NCI-H446 (cell line): Measurements from ENCODE around the gene ADAD1.
"Not testable (repeated sequence)": the region's sequence is repeated elsewhere in the genome, so short reads cannot be mapped to it uniquely, and the experiment has no call there.

Experiments
- DNase-seq, 2 experiments: peaks; one replicate each; lab custom pipeline; 2025; lab: John Stamatoyannopoulos, UW

Gene ADAD1

DNA sequence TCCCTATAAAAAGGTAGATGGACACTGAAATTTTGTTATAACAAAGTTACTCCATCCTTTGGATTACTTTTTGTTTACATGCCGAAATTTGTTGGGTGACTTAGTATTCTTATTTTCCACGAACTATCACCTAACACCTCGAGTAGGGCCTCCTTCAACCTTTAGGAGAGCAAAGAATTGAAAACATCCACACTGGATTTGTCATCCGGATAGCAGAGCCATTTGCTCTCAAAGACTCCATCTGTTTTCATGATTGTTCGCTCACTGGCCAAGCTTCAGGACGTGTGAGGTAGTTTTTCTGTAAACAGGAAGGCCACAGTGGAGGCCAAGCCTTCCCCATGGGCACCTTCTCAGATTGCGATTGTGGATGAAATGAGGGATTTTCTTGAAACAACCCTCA, at the start of gene ADAD1:
Gene ADAD1 (plus strand): TSS at position 301 of the 400 bp plus-strand sequence. CDS start 1,059 bp downstream, outside the sequence.
- no peak for DNase-seq

DNA sequence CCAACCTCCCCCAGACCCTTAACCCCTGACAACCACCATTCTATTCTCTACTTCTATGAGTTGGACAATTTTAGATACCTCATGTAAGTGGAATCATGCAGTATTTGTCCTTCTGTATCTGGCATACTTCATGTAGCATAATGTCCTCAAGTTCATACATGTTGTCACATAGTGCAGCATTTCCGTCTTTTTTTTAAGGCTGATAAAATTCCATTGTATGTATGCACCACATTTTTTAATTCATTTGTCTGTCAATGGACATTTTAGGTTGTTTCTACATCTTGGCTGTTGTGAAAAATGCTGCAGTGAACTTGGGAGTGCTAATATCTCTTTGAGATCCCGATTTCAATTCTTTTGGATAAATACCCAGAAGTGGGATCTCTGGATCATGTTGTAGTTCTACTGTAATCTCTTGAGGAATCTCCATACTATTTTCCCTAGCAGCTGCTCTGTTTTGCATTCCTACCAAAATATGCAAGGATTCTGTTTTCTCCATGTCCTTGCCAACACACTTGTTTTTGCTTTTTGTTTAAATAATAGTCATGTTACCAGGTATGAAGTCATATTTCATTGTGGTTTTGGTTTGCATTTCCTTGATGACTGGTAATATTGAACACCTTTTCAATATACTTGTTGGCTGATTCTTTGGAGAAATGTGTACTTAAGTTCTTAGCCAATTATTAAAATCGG, 48.8 kb upstream of the ADAD1 start:
- DNase-seq, result no peak

DNA sequence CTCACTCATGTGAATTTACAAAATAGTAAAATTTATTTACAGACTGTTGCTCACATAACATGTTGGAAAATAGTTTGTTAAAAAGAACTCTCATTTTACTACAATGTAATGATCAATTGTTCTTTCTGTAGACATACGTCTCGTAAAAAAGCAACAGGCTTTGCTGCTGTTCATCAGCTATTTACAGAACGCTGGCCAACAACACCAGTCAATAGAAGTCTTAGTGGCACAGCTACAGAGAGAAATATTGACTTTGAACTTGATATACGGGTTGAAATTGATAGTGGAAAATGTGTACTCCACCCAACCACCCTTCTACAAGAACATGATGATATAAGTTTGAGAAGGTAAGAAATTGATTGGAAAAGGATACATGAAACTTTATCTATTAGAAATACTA, 47.6 kb upstream of the ADAD1 start:
- DNase-seq, result no peak

DNA sequence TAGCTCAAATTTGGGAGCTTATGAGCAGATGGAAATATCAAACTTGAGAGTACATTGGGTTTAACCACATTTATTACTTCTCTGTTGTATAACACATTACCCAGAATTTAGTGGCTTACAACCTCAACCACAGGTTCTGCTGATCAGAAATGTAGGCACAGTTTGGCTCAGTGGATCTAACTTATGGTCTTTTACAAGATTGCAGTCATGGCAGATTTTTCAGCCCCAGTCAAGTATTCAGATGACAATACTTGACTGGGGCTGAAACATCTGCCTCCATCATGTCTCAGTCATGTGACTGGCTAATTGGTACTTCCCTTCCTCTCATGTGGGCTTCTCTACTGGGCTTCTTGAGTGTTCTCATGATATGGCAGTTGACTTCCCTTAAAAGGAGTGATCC, 44.0 kb upstream of the ADAD1 start:
- no peak for DNase-seq

DNA sequence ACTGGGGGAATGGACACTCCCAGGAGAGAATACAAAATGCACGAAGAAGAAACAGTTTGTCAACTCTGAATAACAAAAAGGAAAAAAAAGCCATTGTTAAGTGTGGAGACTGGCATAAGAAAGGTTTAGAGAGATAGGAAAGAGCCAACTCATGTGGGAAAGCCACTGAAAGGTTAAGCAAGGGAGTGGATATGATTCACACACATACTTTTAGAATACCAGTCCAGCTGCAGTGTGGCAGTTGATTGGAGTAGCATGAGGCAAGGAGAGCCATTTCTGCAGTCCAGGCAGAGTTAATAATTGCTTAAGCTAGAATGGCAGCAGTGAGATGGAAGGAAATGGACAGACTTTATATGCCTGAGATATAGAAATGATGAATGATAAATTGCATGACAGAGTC, 36.9 kb upstream of the ADAD1 start:
- DNase-seq, result no peak

DNA sequence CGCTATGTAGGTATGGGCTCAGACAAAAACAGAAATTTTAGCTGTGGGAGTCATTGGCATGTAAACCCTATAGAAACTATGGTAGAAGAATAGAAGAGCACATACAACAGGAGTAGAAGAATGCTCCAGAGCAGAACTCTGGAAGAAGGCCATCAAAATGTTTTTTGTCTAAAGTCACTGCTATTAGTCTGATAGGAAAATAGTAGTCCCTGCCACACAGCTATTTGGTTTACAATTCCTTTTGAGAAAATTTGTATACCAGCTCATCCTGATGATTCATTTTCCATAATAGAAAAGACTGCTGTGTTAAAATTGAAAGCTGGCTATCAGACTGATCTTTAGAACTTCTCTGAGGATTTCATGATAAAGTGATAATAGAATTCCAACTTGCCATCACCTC, 32.8 kb upstream of the ADAD1 start:
- no peak for DNase-seq

DNA sequence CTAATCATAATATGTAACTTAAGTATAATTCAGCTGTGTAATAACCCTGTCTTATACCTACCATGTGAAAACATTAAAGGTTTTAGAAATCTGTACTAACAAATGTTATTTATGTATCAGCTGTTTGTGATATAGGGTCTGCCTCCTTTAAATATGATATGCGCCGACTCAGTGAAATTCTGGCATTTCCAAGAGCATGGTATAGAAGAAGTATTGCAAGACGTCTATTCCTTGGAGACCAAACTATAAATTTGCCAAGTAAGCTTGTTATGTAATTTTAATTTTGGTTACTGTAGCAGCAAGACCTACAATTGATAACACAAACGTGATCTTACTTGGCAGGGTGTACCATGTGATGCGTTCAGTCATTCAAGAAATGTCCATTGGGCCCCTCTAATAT, 32.3 kb upstream of the ADAD1 start:
- DNase-seq, result no peak

DNA sequence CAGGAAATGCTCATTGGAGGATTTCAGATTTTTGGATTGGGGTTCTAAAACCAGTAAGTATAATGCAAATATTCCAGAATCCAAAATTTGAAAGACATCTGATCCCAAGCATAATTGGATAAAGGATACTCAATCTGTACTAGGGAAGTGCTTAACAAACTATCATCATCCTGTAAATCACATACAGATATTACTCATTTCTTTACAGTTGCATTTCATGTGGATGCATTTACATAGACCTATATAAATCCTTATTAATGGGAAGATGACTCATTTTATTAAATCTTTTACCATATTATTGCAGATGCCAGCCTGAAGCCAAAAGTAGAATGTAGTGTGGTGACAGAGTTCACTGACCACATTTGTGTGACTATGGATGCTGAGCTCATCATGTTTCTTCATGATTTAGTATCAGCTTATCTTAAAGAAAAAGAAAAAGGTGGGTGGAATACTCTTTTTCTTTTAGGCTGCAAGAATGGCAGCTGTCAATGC, 22.4 kb upstream of the ADAD1 start:
- DNase-seq, result no peak

DNA sequence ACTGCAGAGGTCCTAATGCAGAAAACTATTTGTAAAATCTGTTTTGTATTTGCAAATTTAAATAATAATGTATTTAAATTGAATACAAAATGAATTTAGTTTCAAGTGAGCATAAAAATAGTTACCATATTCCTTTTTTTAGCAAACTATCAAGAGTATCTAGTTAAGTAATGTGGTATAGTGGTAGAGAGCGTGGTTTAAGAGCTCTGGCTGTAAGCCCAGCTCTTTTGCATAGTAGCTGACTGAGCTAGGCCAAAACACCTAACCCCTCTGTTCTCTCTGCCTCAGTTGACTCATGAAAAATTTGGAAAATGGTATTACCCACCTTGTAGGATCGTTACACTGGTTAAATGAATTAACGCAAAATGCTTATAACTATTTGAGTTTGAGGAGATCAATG, 18.1 kb upstream of the ADAD1 start:
- no peak for DNase-seq

DNA sequence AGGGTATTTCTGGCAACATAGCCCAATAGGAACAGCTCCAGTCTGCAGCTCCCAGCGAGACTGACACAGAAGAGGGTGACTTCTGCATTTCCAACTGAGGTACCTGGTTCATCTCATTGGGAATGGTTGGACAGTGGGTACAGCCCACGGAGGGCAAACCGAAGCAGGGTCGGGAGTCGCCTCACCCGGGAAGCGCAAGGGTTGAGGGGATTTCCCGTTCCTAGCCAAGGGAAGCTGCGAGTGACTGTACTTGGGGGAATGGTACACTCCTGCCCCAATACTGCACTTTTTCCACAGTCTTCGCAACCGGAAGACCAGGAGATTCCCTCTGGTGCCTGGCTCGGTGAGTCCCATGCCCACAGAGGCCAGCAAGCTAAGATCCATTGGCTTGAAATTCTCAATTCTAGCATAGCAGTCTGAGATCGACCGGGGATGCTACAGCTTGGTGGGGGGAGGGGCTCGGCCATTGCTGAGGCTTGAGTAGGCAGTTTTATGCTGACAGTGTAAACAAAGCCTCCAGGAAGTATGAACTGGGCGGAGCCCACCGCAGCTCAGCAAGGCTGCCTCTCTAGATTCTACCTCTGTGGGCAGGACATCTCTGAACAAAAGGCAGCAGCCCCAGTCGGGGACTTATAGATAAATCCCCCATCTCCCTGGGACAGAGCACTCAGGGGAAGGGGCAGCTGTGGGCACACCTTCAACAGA, 14.0 kb upstream of the ADAD1 start:
- DNase-seq, result no peak

DNA sequence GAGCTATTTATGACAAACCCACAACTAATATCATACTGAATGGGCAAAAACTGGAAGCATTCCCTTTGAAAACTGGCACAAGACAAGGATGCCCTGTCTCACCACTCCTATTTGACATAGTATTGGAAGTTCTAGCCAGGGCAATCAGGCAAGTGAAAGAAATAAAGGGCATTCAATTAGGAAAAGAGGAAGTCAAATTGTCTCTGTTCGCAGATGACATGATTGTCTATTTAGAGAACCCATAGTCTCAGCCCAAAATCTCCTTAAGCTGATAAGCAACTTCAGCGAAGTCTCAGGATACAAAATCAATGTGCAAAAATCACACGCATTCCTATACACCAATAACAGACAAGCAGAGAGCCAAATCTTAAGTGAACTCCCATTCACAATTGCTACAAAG, 10.0 kb upstream of the ADAD1 start:
- DNase-seq, result not testable (repeated sequence)

DNA sequence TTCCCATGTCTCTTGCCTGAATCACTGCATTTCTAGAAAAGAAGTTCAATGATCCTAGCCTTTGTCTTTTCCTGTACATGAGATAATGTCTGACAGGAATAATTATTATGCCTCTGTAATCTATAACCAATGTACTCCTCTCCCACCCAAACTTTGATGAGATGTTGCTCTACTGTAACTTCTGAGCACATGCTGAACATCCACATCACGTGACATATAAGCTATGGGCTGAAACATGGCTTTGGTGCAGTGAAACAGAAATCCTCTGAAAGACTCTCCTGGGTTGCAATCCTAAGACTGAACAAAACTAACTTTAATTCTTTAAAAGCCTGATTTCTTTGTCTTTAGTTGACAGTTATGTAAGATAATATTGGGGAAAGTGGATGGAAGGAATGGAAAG, 1.5 kb upstream of the ADAD1 start:
- DNase-seq, result no peak

DNA sequence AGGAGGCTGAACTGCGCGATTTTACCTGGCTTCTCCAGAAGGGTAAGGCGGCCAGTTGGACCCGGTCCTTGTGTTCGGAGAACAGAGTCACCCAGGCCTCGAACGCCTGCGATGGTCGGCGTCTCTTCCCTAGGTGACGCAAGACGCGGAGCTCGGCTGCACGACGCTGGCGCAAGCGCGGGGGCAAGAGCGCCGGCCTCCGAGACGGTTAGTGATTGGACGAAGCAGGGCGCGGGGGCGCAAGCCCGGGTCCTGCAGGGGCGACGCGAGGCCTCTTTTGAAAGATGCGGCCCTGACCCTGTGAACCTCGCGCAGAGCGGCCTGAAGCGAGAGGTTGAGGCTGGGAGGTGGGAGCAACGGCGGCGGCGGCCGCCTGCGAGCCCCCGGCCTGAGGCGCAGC, 428 bp downstream of the ADAD1 start:
- DNase-seq, result no peak

DNA sequence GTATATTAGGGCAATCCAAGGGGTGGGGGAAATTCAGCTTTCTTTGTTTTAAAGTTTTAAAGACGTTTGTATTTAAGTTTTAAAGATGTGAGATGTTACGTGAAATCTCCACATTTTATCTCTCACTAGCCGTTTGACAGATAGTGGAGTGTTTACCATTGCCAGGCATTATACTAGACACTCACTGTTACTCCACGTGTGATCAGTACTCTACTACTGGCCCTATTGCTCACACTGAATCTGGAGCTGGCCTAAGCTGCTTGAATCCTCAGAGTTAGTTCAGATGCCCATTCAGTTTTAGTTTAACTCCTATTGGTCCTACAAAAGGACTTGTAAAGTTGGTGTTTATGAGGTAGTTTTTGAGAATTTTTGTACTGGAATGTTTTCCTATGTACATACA, 4.5 kb downstream of the ADAD1 start:
- no peak for DNase-seq

DNA sequence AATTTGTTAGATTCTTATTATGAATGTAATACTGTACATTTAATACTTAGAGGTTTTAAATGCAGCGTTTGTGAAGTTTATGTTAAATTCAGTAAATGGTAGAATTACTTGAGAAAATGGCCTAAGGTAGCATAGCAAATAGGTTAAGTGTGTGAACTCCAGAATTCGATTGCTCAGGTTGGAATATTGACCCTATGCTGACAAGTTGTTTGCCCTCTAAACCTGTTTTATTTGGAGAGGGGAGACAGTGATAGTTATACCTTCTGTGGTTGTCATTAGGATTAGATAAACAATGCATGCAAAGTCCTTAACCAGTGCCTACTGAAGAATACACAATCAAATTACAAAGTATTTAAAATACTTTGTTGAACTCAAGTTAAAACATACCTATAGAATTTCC, 5.4 kb downstream of the ADAD1 start:
- DNase-seq, result no peak

DNA sequence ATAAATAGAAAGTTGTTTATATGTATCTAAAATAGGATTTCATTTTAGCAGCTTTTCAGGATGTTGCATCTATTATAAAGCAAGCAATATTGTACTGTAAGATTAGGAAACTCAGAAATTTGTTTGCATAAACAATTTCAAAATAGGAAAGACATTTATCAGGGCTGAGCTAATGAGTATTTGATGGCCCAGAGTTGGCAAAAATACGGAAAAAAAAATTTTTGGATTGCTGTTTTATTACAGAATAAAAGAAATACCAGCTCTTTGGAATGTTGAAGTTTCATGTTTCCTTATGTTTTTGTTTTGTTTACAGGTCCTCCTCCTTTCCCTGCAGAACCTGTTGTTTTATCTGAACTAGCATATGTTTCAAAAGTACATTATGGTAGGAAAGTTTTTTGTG, 14.5 kb downstream of the ADAD1 start:
- DNase-seq, result no peak

DNA sequence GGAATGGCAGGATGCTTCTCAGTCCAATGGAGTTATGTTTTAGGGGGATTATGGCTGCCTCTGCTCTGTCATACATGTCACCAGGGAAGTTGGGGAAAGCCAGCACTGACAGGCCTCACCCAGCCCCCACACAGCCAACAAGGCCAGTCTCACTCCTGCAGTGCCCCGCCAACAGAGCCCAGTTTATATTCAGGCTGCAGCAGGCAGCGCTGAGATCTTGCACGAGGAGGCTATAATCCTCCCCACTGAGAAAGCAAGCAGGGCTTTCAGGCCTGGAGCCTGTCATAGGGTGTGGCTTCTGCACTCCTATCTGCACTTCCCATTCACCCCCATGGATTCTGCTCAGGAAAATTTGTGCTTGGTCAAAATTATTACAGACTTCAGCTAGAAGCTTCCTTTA, 25.1 kb downstream of the ADAD1 start:
- no peak for DNase-seq

DNA sequence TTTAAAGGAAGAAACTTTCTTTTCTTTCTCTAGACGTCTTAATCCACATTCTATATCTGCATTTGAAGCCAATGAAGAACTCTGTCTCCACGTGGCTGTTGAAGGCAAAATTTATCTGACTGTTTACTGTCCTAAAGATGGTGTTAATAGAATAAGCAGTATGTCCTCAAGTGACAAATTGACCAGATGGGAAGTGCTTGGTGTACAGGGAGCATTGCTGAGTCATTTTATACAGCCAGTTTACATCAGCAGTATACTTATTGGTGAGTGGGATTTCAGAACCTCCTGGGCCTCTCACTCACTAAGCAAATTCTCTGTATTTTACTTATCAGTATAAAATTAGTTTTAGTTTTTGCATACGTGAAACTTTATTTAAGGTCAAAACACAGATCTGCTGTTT, 33.7 kb downstream of the ADAD1 start:
- no peak for DNase-seq

DNA sequence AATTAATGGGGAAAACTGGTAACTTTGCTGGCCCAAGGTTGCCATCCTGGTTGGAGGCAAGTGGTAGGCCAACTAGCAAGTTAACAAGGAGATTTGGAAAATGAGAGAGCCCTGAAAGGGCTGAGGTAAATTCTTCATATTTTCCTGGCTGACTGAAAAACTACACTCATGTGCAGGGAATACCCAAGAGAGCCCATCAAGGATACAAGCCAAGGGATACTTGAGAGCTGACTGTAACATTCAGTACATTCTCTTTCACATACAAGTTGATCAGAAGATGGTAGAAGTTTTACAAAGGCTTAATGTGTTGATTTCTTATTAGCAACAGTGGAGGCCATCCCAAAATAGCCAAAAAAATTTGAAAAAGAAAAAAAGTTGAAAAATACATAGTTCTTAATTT, 44.4 kb downstream of the ADAD1 start:
- DNase-seq, result no peak

DNA sequence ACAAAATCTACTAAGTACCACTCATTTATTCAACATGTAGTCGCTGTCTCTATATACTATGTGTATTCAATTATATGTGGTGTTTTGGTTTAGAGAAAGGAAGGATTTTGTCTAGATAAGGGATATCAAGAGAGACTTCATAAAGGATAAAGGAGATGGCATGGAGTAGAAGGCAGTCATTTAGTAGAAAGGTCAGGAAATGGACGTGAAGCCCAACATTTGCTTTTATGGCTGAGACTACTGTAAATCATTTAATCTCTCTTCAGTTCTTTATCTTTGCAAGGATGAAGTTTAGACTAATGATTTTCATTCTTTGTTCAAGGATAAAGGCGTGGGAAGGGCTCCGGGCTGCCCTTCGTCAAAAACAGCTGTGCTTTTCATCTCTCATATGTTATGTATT, 52.5 kb downstream of the ADAD1 start:
- DNase-seq, result no peak

DNA sequence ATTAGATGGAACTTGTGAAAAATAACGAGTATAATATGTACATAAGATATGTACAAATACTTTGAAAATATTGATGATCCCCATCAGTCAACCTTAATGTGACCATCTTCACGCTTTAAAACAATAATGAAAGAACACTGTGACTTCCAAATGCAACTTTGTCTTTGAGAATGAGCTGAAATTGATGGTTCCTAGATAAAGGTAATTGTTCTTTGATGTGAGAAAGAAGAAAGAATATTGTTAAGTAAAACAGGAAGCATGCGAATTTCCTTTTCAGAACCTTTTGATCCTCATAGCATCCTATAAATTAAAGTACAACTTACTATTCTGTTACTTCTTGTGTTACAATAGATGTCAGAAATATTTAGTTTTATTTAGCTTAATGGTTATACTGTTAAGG, 55.5 kb downstream of the ADAD1 start:
- no peak for DNase-seq

DNA sequence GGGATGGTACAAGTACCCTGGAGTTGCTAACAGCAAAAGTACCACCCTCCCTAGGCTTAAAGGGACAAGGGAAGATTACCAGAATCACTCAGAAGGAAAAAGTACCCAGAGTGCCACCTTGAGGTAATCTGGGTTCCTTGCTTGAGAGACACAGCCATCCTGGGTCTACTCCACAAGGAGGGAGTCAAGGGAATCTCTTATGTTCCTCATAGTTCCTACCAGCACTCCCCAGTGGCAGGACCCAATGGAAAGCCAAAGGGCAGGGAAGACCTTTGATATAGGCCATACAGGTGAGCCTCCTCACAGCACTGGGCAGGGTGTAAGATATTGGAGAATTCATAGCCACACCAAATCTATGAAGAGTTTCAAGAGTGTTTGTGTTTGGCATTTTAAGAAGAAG, 72.0 kb downstream of the ADAD1 start:
- no peak for DNase-seq

DNA sequence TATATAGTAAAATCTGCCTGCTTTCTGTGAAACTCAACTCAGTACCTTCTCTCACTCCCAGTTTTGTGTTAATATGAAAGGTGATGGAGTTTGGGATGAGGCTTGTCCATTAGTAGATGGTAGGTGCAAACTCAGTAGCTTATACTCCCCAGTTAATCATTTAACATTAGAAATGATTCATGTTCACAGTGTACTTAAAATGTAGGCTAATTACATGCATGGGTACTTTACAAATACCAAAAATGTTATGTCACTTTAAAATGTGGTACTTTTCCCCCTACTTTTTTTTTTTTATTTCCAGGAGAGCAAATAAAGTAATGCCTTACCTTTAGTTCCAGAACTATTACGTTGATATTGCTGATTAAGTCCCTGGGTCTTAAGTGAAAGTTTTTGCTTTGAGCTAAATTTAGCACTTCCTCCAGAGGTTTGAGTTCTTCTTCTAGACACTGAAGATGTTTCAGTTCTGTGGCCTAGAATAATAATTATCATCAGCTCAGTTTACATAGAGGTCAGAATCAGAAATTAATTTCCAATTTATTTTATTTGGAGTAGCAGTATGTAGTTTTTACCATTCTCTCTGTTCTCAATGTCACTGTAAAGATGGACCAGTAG, 74.7 kb downstream of the ADAD1 start:
- DNase-seq, result no peak
